ENCODE data around the gene LRCH2. TPM values are rescaled to one million over a fixed set of nuclear protein-coding genes. Genes with fewer than 3 reads are reported as not detected.

Gene LRCH2
- not detected in 2 replicates for total RNA-seq (2021)
- percentile 8 among the genes with signal in this experiment for Bru-seq, nascent RNA
- BruChase-seq, experiment 1, labeled RNA remaining after a 2-hour chase: percentile 6 among the genes with signal in this experiment
- percentile 1 among the genes with signal in this experiment for BruChase-seq, experiment 2, labeled RNA remaining after a 6-hour chase
- long read RNA-seq: 0 reads

- no peak within 1 kb of the TSS for H3K4me3 ChIP-seq
- intact Hi-C loops (cut with micrococcal nuclease; ENCODE audit: unreplicated experiment): no loop called here
- no peak within 1 kb of the TSS for H3K27ac ChIP-seq
- H3K4me2 ChIP-seq: no peak within 1 kb of the TSS
- TF ChIP-seq EZH2 (IDR thresholded peaks at IDR 0.05; ENCODE audit: low read depth): no peak
- no peak for TF ChIP-seq CTCF (conservative IDR thresholded peaks at IDR 0.05)
- no peaks in the 10 kb centered on the region for H3K79me2 ChIP-seq (ENCODE audit: low read depth)
- H3K4me1 ChIP-seq (replicated peaks; ENCODE audit: insufficient read depth): peaks cover 16% of the 10 kb centered on the region
- H3K36me3 ChIP-seq (ENCODE audit: low read depth): no peaks in the 10 kb centered on the region
- H3K9me3 ChIP-seq (ENCODE audit: insufficient read depth, low read depth): no peaks in the 10 kb centered on the region
- ChIA-PET CTCF (interaction anchor here (0.6 kb wide), 1 partner anchor 96 kb away, joined by 3 read pairs; no protein-coding TSS in a partner anchor), POLR2A (ENCODE audit: unreplicated experiment) (interaction anchor here (0.6 kb wide), 1 partner anchor 551 kb away, joined by 3 read pairs; no protein-coding TSS in a partner anchor)
- 0 out of 2 replicates have a peak, but pooled peaks cover 5% of the 10 kb centered on the region for H3F3A ChIP-seq (ENCODE audit: insufficient read depth, low read depth)
- no peak within 1 kb of the TSS for H2AFZ ChIP-seq
- no TSS peak for BruUV-seq (replicated peaks)
- no peaks in the 10 kb centered on the region for H3K27me3 ChIP-seq (ENCODE audit: insufficient read depth, low read depth)
- H3K9me2 ChIP-seq (ENCODE audit: insufficient read depth): no peaks in the 10 kb centered on the region; the same call in 1 of the 2 replicates
- H4K20me1 ChIP-seq (ENCODE audit: insufficient read depth): no peaks in the 10 kb centered on the region
- DNase-seq: no peak
Measured at GRCh38 chrX:115233497-115234455, at the start of gene LRCH2. TSS of gene LRCH2 (minus strand) at chrX:115234096. CDS start at chrX:115234041, 55 bp downstream.

GRCh38 chrX:115269051-115269683 is 35.3 kb upstream of the LRCH2 start:
- Histone ChIP-seq H4K20me1 (ENCODE audit: insufficient read depth) (no peaks in the 10 kb centered on the region), H3K4me3 (no peak overlapping the region), H3K4me1 (replicated peaks; ENCODE audit: insufficient read depth) (no peaks in the 10 kb centered on the region), H3F3A (ENCODE audit: insufficient read depth, low read depth) (no peaks in the 10 kb centered on the region), H3K36me3 (ENCODE audit: low read depth) (no peaks in the 10 kb centered on the region), H3K9me2 (ENCODE audit: insufficient read depth) (no peaks in the 10 kb centered on the region; the same call in 1 of the 2 replicates), H3K27me3 (ENCODE audit: insufficient read depth, low read depth) (no peaks in the 10 kb centered on the region), H3K79me2 (ENCODE audit: low read depth) (no peaks in the 10 kb centered on the region), H3K4me2 (no peak overlapping the region), H3K9me3 (ENCODE audit: insufficient read depth, low read depth) (no peaks in the 10 kb centered on the region), H3K27ac (no peak overlapping the region), H2AFZ (no peak overlapping the region)
- no TSS peak for BruUV-seq (replicated peaks)
- intact Hi-C loops (cut with micrococcal nuclease; ENCODE audit: unreplicated experiment): no loop called here
- no peak for DNase-seq
- TF ChIP-seq CTCF (conservative IDR thresholded peaks at IDR 0.05): no peak
- TF ChIP-seq EZH2 (IDR thresholded peaks at IDR 0.05; ENCODE audit: low read depth): no peak
- ChIA-PET POLR2A (ENCODE audit: unreplicated experiment) (no interaction called here), CTCF (interaction anchor here (0.6 kb wide), 1 partner anchor 246 kb away, joined by 12 read pairs; no protein-coding TSS in a partner anchor)

GRCh38 chrX:115268421-115268820 is 34.5 kb upstream of the LRCH2 start:
- CTCF ChIA-PET: no interaction called here

More at GRCh38 chrX:115268421-115268820, 34.5 kb upstream of the LRCH2 start:
- no peak overlapping the region for H3K27ac ChIP-seq
- intact Hi-C loops (cut with micrococcal nuclease; ENCODE audit: unreplicated experiment): no loop called here
- no TSS peak for BruUV-seq (replicated peaks)
- H3K4me3 ChIP-seq: no peak overlapping the region
- H3K79me2 ChIP-seq (ENCODE audit: low read depth): no peaks in the 10 kb centered on the region
- H3F3A ChIP-seq (ENCODE audit: insufficient read depth, low read depth): no peaks in the 10 kb centered on the region
- no peaks in the 10 kb centered on the region for H3K36me3 ChIP-seq (ENCODE audit: low read depth)
- H3K4me2 ChIP-seq: no peak overlapping the region
- no peak overlapping the region for H2AFZ ChIP-seq
- H3K4me1 ChIP-seq (replicated peaks; ENCODE audit: insufficient read depth): no peaks in the 10 kb centered on the region
- no peaks in the 10 kb centered on the region; the same call in 1 of the 2 replicates for H3K9me2 ChIP-seq (ENCODE audit: insufficient read depth)
- TF ChIP-seq EZH2 (IDR thresholded peaks at IDR 0.05; ENCODE audit: low read depth) (no peak), CTCF (conservative IDR thresholded peaks at IDR 0.05) (peak; percentile 49; the same call in 1 of the 2 replicates)
- no peaks in the 10 kb centered on the region for H3K9me3 ChIP-seq (ENCODE audit: insufficient read depth, low read depth)
- H3K27me3 ChIP-seq (ENCODE audit: insufficient read depth, low read depth): no peaks in the 10 kb centered on the region
- POLR2A ChIA-PET (ENCODE audit: unreplicated experiment): no interaction called here
- no peaks in the 10 kb centered on the region for H4K20me1 ChIP-seq (ENCODE audit: insufficient read depth)
- DNase-seq: no peak
